Right ventricle myocardium inferior (tissue), 1 donor: ENCODE data around the gene CCDC186. TPM values are rescaled to one million over a fixed set of nuclear protein-coding genes. Genes with fewer than 3 reads are reported as not detected.

Source experiments
- ATAC-seq: fragments of 200-7000 bp; cut with Tn5 transposase; one replicate; pipeline ENCODE4 v1.9.1; 2020; ENCODE audit warnings: mild to moderate bottlenecking, moderate library complexity
- DNase-seq: peaks from one replicate; pipeline ENCODE4 v3.0.0; 2021; ENCODE audit errors: missing footprints
- intact Hi-C: fragments of 100-400 bp; cut with DNase I; formaldehyde crosslinking; loops from one replicate; pipeline ENCODE4 v1.11.0; 2022
- long read RNA-seq: library from polyadenylated mRNA; unstranded; transcript quantifications from one replicate; pipeline ENCODE4 v2.0.0, GENCODE V29; 2021
- total RNA-seq: library from RNA; stranded (reverse); fragmentation: NEBNext Ultra II Directional; extraction: Animal tissue kit (Norgen Biotek cat#: 25700); gene quantifications from one replicate; pipeline ENCODE4 v1.2.1, GENCODE V29; 2021
- donor health status: DM: no; HTN: yes; CAD: no; lungs with severe emphysema.

CCDC186 gene
- total RNA-seq: 17.4 TPM
- long read RNA-seq, full-length matches to known transcripts: 1 of 3 reads
- long read RNA-seq, partial matches to known transcripts: 1 of 3 reads
- long read RNA-seq, other reads (novel, unspliced or antisense): 1 of 3 reads

DNA sequence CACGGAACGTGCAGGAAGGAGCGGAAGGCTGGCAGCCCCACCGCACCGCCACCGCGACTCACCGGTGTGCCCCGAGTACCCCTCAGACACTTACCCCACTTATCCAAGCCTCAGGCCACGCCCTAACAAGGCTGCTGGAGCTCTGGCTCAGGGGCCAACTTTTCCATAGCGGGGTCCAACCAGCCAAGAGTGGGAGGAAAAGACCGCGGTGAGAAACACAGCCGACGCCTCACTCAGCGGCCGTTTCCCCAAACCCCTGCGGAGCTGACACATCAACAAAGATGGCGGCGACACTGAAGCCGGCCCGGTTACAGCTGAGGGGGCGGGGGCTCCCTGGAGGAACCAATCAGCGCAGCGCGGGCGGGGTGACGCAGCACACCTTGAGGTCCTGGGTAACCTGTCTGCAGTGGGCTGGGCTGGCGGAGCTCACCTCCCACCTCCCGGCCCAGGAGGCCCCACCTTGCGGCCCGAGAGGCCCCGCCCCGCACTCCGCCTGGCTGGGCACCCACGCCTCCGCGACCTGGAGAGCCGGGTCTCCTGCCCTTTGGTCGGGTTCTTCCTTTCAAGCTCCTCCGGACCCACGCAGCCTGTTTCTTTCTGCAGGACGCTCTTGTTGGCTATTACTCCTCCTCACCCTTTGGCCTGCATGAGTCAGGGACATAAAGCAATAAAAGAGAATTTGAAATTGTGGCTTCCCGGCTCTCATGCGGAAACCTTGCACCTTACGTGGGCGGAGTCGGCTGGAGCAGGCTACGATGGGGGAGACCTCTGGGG lies at the start of gene CCDC186:
Gene CCDC186 (minus strand): TSS at position 283 of the 774 bp plus-strand sequence. CDS start 10,935 bp downstream, outside the sequence.
- peak; percentile 98 for DNase-seq
- intact Hi-C loops: loop anchor here (5.0 to 10.0 kb wide), 2 partner anchors 93 to 651 kb away; partner anchors contain the start of gene FHIP2A
- ATAC-seq: peak; percentile 98

DNA sequence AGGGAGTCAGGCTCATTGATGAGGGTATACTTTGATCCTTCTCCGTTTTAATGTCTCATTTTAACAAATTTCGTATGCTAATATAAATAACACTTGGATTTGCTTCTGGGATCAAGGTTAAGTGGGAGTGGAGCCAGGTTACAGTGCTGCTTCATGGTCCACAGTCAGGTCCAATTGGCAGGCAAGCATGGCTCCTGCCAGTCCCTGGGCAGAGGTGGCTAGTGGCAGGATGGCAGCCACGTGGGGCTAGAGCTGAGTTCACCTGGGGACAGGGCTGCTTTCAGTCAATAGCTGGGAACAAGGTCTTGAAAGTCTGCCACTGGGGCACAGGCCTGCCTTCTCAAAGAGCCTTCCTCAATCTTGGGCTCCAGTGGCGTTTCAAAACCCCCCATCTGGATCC lies 49.1 kb upstream of the CCDC186 start:
- ATAC-seq (peak; percentile 92), DNase-seq (no peak)
- intact Hi-C loops: no loop called here

DNA sequence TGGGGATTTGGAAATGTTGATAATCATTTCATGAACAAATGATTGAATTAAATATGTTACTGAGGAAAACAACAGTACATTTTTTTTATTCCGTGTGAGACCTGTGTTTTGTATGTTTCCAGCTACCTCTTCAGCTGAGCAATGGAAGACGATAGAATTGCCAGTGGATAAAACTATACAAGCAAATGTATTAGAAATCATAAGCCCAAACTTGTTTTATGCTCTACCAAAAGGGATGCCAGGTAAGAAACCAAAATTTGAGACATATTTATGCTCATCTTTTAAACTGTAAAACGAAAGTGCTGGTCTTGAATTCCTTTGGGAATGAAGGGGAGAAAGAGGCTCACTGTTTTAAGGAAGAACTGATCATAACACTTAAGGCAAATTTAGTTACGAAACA lies 47.2 kb upstream of the CCDC186 start:
- ATAC-seq (no peak), DNase-seq (no peak)
- intact Hi-C loops: no loop called here

DNA sequence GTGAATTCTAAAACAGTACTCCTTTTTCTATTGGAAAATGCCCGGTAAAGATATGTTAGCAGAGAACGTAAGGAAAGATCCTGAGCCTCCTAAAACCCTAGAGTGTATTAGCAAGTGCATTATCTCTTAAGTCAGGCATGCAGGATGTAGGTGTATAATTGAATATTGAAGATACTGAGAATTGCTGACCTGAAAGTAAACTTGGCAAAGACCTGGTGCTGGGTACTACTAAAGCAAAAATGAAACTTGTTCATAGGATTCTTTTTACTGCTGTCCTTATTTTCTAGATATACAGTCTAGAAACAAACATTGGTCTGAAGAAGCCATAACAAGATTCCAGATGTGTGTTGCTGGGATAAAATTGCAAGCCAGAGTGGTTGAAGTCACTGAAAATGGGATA lies 46.3 kb upstream of the CCDC186 start:
- ATAC-seq: no peak
- no peak for DNase-seq
- intact Hi-C loops: no loop called here

- intact Hi-C loops: no loop called here
- ATAC-seq (no peak), DNase-seq (no peak)
Measured at GRCh38 chr10:114215033-114215432, 41.0 kb upstream of the CCDC186 start.

GRCh38 chr10:114212153-114212552 lies 38.1 kb upstream of the CCDC186 start:
- no peak for ATAC-seq
- DNase-seq: no peak
- intact Hi-C loops: no loop called here

GRCh38 chr10:114208351-114208750 lies 34.3 kb upstream of the CCDC186 start:
- ATAC-seq (peak; percentile 50), DNase-seq (no peak)
- intact Hi-C loops: no loop called here

- ATAC-seq (no peak), DNase-seq (no peak)
- intact Hi-C loops: no loop called here
Measured at GRCh38 chr10:114207349-114207748, 33.3 kb upstream of the CCDC186 start.

DNA sequence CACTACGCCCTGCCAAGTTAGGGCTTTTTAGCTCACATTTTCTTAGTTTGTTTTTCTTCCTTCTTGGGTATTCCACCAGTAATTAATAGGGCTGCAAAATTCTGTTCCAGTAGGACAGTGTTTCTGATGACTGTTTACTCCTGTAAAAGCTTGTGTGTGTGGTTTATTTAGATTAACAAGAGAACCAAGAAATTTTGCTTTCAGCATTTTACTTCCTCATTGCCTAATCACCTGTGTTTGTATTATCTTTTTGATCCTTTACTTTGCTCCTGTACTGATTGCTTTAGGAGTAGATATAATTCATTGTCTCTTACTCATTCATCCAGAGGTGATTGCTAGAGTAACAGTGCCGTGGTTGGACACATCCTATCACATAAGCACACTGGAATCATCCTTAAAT lies 32.9 kb upstream of the CCDC186 start:
- DNase-seq (no peak), ATAC-seq (no peak)
- intact Hi-C loops: no loop called here

DNA sequence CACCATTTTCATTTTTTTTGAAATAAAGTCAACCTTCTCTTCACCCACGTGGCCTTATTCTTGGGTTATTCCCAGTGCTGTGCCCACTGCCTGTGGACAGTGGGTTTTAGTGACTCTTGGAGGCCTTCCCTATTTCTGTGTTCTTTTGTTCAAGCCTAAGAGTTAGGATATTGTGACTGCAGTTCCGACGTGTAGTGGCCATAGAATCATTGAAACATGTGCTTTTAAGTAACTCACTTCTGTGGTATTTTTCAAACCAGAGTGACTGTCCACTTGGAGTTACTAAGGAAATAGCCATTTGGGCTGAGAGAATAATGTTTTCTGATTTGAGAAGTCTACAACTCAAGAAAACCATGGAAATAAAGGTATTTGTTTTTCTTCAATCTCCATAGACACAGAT lies 28.8 kb upstream of the CCDC186 start:
- DNase-seq (no peak), ATAC-seq (no peak)
- intact Hi-C loops: no loop called here

- intact Hi-C loops: no loop called here
- ATAC-seq: no peak
- DNase-seq: no peak
Measured at GRCh38 chr10:114199239-114199638, 25.2 kb upstream of the CCDC186 start.

GRCh38 chr10:114195079-114195478 lies 21.1 kb upstream of the CCDC186 start:
- DNase-seq (no peak), ATAC-seq (no peak)
- intact Hi-C loops: no loop called here

DNA sequence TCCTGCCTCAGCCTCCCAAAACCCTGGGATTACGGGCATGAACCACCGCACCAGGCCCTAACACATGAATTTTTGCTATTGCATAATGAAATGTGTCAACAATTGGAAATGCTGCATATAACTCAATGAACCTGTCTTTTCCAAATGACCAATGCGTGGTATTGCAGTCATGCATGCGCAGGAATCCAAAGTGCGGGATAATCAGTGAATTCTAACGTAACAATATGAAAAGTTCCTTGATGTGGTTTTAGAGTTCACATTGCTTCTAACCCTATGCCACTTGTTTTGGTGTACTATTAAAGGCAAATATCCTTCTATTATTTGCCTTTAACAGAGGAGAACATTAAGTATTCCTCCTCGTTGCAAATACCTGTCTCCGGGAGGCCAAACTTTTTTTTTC lies 15.7 kb upstream of the CCDC186 start:
- ATAC-seq (no peak), DNase-seq (no peak)
- intact Hi-C loops: no loop called here

- no peak for DNase-seq
- intact Hi-C loops: no loop called here
- ATAC-seq: no peak
Measured at GRCh38 chr10:114188900-114189299, 14.9 kb upstream of the CCDC186 start.

DNA sequence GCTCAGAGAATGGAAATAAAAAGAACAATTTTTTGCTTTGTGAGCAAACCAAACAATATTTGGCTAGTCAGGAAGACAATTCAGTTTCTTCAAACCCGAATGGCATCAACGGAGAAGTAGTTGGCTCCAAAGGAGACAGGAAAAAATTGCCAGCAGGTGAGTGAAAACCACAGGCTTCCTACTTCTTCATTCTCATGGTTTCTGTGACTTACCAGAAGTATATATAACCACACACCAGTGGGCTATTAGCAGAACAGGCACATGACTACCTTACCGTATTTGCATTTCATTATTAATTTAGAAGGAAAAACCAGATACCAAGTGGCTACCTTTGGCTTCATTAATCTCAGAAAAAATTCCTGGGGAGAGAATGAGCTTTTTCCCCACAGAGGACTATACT lies 14.0 kb upstream of the CCDC186 start:
- no peak for ATAC-seq
- no peak for DNase-seq
- intact Hi-C loops: no loop called here

- DNase-seq: no peak
- intact Hi-C loops: no loop called here
- ATAC-seq: no peak
Measured at GRCh38 chr10:114184276-114184675, 10.3 kb upstream of the CCDC186 start.

DNA sequence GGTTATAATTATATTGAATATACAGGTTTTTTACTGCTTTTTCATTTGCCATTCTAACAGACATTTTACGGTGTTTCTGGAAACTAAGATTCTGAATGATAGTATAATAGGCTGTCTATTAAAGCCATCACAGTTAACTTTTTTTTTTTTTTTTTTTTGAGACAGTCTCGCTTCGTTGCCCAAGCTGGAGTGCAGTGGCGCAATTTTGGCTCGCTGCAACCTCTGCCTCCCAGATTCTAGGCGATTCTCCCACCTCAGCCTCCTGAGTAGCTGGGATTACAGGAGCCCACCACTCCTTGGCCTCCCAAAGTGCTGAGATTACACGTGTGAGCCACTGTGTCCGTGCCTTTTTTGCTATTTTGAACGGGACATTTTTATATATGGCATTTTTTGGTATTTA lies 9.6 kb upstream of the CCDC186 start:
- ATAC-seq: no peak
- intact Hi-C loops: no loop called here
- DNase-seq: no peak

DNA sequence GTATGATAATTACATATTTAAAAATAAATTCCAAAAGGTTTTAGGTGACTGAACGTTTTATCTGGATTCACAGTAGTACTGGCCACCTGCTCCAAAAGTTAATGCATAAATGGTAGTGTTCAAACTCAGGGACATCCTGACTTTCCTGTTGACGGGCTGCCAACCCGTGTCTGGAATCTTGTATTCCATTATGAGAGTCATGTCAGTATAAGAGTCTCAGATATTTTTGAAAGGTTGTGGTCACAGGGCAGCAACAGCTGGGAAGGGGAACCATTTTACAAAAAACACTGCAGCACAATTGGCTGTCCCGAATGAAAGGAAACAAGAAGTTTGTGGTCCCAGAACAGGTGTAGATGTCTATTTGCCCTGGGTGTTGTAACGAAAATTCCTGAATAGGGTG lies 8.0 kb upstream of the CCDC186 start:
- intact Hi-C loops: no loop called here
- peak; percentile 85 for ATAC-seq
- DNase-seq: peak; percentile 74

DNA sequence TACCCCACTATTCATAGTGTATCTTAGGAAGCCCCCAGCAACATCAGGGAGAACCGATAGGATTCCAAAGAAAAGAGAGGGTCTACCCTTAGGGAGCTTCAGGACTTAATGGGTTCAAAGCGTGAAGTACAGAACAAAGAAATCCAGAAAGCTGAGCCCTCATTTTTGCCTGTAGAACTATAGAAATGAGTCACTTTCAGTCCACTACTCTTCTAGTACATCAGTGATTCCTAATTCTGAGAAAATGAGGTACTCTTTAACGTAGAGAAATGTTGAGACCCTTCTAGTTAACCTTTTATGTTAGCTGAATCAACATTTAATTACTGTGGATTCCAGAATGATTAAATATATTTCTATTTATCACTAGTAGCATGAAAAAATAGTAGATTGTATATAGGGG lies 6.9 kb upstream of the CCDC186 start:
- ATAC-seq (no peak), DNase-seq (no peak)
- intact Hi-C loops: no loop called here

- DNase-seq: no peak
- intact Hi-C loops: loop anchor here (10.0 kb wide), 1 partner anchor 645 kb away; the partner anchor contains the start of gene FHIP2A
- no peak for ATAC-seq
Measured at GRCh38 chr10:114179747-114180146, 5.7 kb upstream of the CCDC186 start.

DNA sequence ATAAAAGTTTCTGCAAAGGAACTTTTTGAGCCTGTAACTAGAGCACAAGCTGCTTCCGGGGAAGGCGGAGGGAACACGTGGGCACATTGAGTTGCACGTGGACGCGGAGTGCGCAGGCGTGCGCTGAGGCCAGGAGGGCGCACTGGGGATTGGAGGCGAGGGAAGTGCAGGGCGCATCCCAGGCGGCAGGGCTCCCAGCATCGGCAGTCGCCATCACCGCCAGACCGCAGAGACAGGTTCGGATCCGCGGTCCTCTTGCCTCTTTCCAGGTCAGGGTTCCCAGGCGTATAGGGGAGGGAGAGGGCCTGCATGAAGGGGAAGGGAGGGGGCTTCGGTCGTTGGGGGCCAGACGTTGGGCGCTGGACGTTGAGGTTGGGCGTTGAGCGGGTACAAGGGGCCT lies 5.1 kb upstream of the CCDC186 start, which contains the start of gene TDRD1:
Gene TDRD1 (plus strand): TSS at position 206 of the 400 bp plus-strand sequence. CDS start 8,479 bp downstream, outside the sequence.
- no peak for ATAC-seq
- intact Hi-C loops: loop anchor here (10.0 kb wide), 1 partner anchor 646 kb away; the partner anchor contains the start of gene FHIP2A
- no peak for DNase-seq
